T-helper 22 cell (primary cell): ENCODE data around the gene TTC27.
"Not testable (repeated sequence)": the region's sequence is repeated elsewhere in the genome, so short reads cannot be mapped to it uniquely, and the experiment has no call there.

Experiments
- DNase-seq: peaks from one replicate; pipeline ENCODE4 v3.0.0-alpha.2; 2020; ENCODE audit warnings: low read depth

TTC27 gene

GRCh38 chr2:32719933-32720716 is 92.3 kb downstream of the TTC27 start:
- DNase-seq = no peak

GRCh38 chr2:32720771-32721170 is 92.9 kb downstream of the TTC27 start:
- DNase-seq = no peak

GRCh38 chr2:32721376-32721775 is 93.5 kb downstream of the TTC27 start:
- DNase-seq = no peak

- no peak for DNase-seq
Observed at GRCh38 chr2:32723467-32724079, 95.7 kb downstream of the TTC27 start.

- not testable (repeated sequence) for DNase-seq
Observed at GRCh38 chr2:32726678-32727077, 98.8 kb downstream of the TTC27 start.

GRCh38 chr2:32727157-32727556 is 99.3 kb downstream of the TTC27 start:
- no peak for DNase-seq

GRCh38 chr2:32730958-32731357 is 103.1 kb downstream of the TTC27 start:
- DNase-seq = not testable (repeated sequence)

GRCh38 chr2:32732120-32732519 is 104.3 kb downstream of the TTC27 start:
- DNase-seq = no peak

GRCh38 chr2:32732912-32733472 is 105.1 kb downstream of the TTC27 start:
- no peak for DNase-seq

- no peak for DNase-seq
Observed at GRCh38 chr2:32735348-32735747, 107.5 kb downstream of the TTC27 start.

- DNase-seq = no peak
Observed at GRCh38 chr2:32738939-32739338, 111.1 kb downstream of the TTC27 start.

- DNase-seq = no peak
Observed at GRCh38 chr2:32739664-32740063, 111.8 kb downstream of the TTC27 start.

- no peak for DNase-seq
Observed at GRCh38 chr2:32741575-32741974, 113.7 kb downstream of the TTC27 start.

GRCh38 chr2:32742376-32742775 is 114.5 kb downstream of the TTC27 start:
- no peak for DNase-seq

- DNase-seq = no peak
Observed at GRCh38 chr2:32743480-32744236, 115.8 kb downstream of the TTC27 start.

- DNase-seq = no peak
Observed at GRCh38 chr2:32745191-32745590, 117.3 kb downstream of the TTC27 start.

- no peak for DNase-seq
Observed at GRCh38 chr2:32745675-32746074, 117.8 kb downstream of the TTC27 start.

- DNase-seq = no peak
Observed at GRCh38 chr2:32746669-32747068, 118.8 kb downstream of the TTC27 start.

- no peak for DNase-seq
Observed at GRCh38 chr2:32748158-32748557, 120.3 kb downstream of the TTC27 start.

- DNase-seq = no peak
Observed at GRCh38 chr2:32750880-32751279, 123.0 kb downstream of the TTC27 start.

- no peak for DNase-seq
Observed at GRCh38 chr2:32752205-32752604, 124.4 kb downstream of the TTC27 start.

GRCh38 chr2:32752952-32753351 is 125.1 kb downstream of the TTC27 start:
- no peak for DNase-seq

GRCh38 chr2:32754676-32755075 is 126.8 kb downstream of the TTC27 start:
- DNase-seq = not testable (repeated sequence)
